Measurements from ENCODE around the gene RETREG3. TPM values are rescaled to one million over a fixed set of nuclear protein-coding genes. Genes with fewer than 3 reads are reported as not detected.

Gene RETREG3
- total and polyA plus RNA-seq, 9 of the 15 experiments (the other 6 are each of a cell fraction or from before 2014, with no cell fraction given) = 4.1 to 39.0 (median 16.9) TPM

GRCh38 chr17:42535155-42536047 is 73.8 kb downstream of the RETREG3 start (continued):
- TF ChIP-seq RCOR1 (IDR thresholded peaks at IDR 0.05; ENCODE audit: borderline replicate concordance in 1 of 2, low read depth in 2 of 2, low read length in 2 of 2) (peak in 1 of 2 experiments; percentile 55; a peak in 1 of 4 replicates), NR3C1 (CRISPR knock-in tag; IDR thresholded peaks at IDR 0.05) (no peak), TCF3 (CRISPR knock-in tag; IDR thresholded peaks at IDR 0.05) (0 out of 2 replicates have a peak, but pooled peaks have one; percentile 4), ZNF408 (CRISPR knock-in tag; IDR thresholded peaks at IDR 0.05; ENCODE audit: low read depth) (no peak), ZNF75A (CRISPR knock-in tag; IDR thresholded peaks at IDR 0.05) (peak; percentile 34; the same call in 1 of the 2 replicates), ZKSCAN8 (CRISPR knock-in tag; IDR thresholded peaks at IDR 0.05) (peak; percentile 96), ZNF583 (CRISPR knock-in tag; IDR thresholded peaks at IDR 0.05) (peak; percentile 99), PKNOX1 (IDR thresholded peaks at IDR 0.05) (0 out of 2 replicates have a peak, but pooled peaks have one; percentile 5), SMARCB1 (IDR thresholded peaks at IDR 0.05; ENCODE audit: insufficient read length, low read depth) (no peak), MYC (IDR thresholded peaks at IDR 0.05; ENCODE audit: low read depth, low read length) (no peak), MYC (CRISPR knock-in tag; IDR thresholded peaks at IDR 0.05; ENCODE audit: borderline replicate concordance, low read depth) (peak; percentile 91; the same call in 1 of the 2 replicates), TEAD1 (CRISPR knock-in tag; IDR thresholded peaks at IDR 0.05) (peak; percentile 51 to 98; a peak in 2 of 4 replicates), CREBBP (IDR thresholded peaks at IDR 0.05; ENCODE audit: low read depth, low read length) (no peak), ZBED1 (IDR thresholded peaks at IDR 0.05) (no peak), HDAC3 (IDR thresholded peaks at IDR 0.05; ENCODE audit: borderline replicate concordance, partially characterized antibody) (no peak), PTTG1 (tag; IDR thresholded peaks at IDR 0.05; ENCODE audit: low read depth) (peak; percentile 91), GATAD2A (IDR thresholded peaks at IDR 0.05) (0 out of 2 replicates have a peak, but pooled peaks have one; percentile 65), ZFP91 (CRISPR knock-in tag; IDR thresholded peaks at IDR 0.05) (no peak), BRD4 (IDR thresholded peaks at IDR 0.05) (no peak; the same call in 1 of the 2 replicates), HDAC6 (IDR thresholded peaks at IDR 0.05; ENCODE audit: low read depth, low read length) (no peak), NCOR1 (IDR thresholded peaks at IDR 0.05) (0 out of 2 replicates have a peak, but pooled peaks have one; percentile 14), DPF2 (IDR thresholded peaks at IDR 0.05) (peak; percentile 47; the same call in 1 of the 2 replicates), PTBP1 (IDR thresholded peaks at IDR 0.05; ENCODE audit: low read depth, low read length) (no peak), ZNF655 (CRISPR knock-in tag; IDR thresholded peaks at IDR 0.05) (peak; percentile 46; the same call in 1 of the 2 replicates), ZNF644 (tag; IDR thresholded peaks at IDR 0.05; ENCODE audit: low read depth) (peak; percentile 99), CCAR2 (IDR thresholded peaks at IDR 0.05; ENCODE audit: low read depth, low read length) (no peak), PHTF2 (CRISPR knock-in tag; IDR thresholded peaks at IDR 0.05) (peak; percentile 93)
